HepG2 (cell line): ENCODE measurements around the gene CTAG1A. TPM values are rescaled to one million over a fixed set of nuclear protein-coding genes. Genes with fewer than 3 reads are reported as not detected.

Experiments used
- ATAC-seq: fragments of 200-7000 bp; cut with Tn5 transposase; 3 replicates; pipeline ENCODE4 v1.9.1; 2020; ENCODE audit warnings: mild to moderate bottlenecking, moderate library complexity
- BruUV-seq: library from RNA; stranded (reverse); fragments of 400-500 nt; replicated peaks from 2 replicates; lab custom pipeline; 2021; lab: Mats Ljungman, UMichigan
- CTCF ChIA-PET: fragments of 300-600 bp; formaldehyde crosslinking; extraction: SDS; loops from one replicate; lab custom pipeline; 2021; ENCODE audit warnings: low total read pairs, inconsistent platforms, low intra/inter-chr PET ratio; lab: Yijun Ruan, JAX
- POLR2A ChIA-PET: fragments of 350-600 bp; sonication (Branson Sonifier 250); formaldehyde crosslinking; loops from one replicate; lab custom pipeline; 2020; ENCODE audit warnings: antibody characterized with exemption, inconsistent platforms; lab: Yijun Ruan, JAX
- DNase-seq: peaks from one replicate; pipeline ENCODE4 v3.0.0-alpha.2; 2015; ENCODE audit warnings: low spot score
- FAIRE-seq: peaks from 3 replicates; lab custom pipeline; 2011; peaks lifted over from hg19 to GRCh38; lab: Jason Lieb, UNC
- H2AFZ ChIP-seq: one replicate; pipeline ENCODE4 v1.6.1; 2011; ENCODE audit warnings: low read length, inconsistent platforms
- H3K27ac ChIP-seq: fragments of 300-600 bp; 3 replicates; pipeline ENCODE4 v1.8.0; 2011; ENCODE audit warnings: mixed run types, mild to moderate bottlenecking, mixed read lengths, low read length, inconsistent platforms; ENCODE audit not compliant: insufficient read depth; ENCODE audit errors: extremely low read length
- H3K27me3 ChIP-seq, 2 experiments: fragments of 200-600 bp in 1 of 2; 2 replicates in 1 of 2; 3 replicates in 1 of 2; pipeline versions ENCODE4 v1.6.0 to v1.8.0; 2011; ENCODE audit warnings: low read length in 2 of 2, mild to moderate bottlenecking in 2 of 2, moderate library complexity in 2 of 2, inconsistent platforms in 1 of 2; ENCODE audit not compliant: insufficient read depth in 2 of 2, control insufficient read depth in 1 of 2
- H3K36me3 ChIP-seq, 2 experiments: fragments of 200-600 bp in 1 of 2; replicated peaks in 1 of 2; 2 replicates in 1 of 2; 3 replicates in 1 of 2; pipeline versions ENCODE4 v1.5.1 to v1.8.0; 2011; ENCODE audit warnings: low read length in 2 of 2, inconsistent platforms in 1 of 2; ENCODE audit not compliant: insufficient read depth in 2 of 2, control insufficient read depth in 1 of 2
- H3K4me1 ChIP-seq: 2 replicates; pipeline ENCODE4 v1.5.1; 2012; ENCODE audit warnings: low read length, inconsistent platforms; ENCODE audit not compliant: insufficient read depth
- H3K4me2 ChIP-seq: 2 replicates; pipeline ENCODE4 v1.6.0; 2011; ENCODE audit warnings: low read depth, low read length, inconsistent platforms
- H3K4me3 ChIP-seq, 3 experiments: fragments of 200-600 bp in 1 of 3; sonication (generic), shearing (Covaris generic) in 1 of 3; replicated peaks in 1 of 3; 2 replicates each; pipeline ENCODE4 v1.5.1; 2011 to 2016; ENCODE audit warnings: low read length in 3 of 3, inconsistent platforms in 2 of 3, low read depth in 2 of 3, mild to moderate bottlenecking in 2 of 3, control low read depth in 1 of 3, mixed read lengths in 1 of 3; ENCODE audit not compliant: insufficient read depth in 1 of 3
- H3K79me2 ChIP-seq: one replicate; pipeline ENCODE4 v1.6.1; 2011; ENCODE audit warnings: low read length, inconsistent platforms; ENCODE audit not compliant: insufficient read depth
- H3K9ac ChIP-seq: 2 replicates; pipeline ENCODE4 v1.6.0; 2011; ENCODE audit warnings: mild to moderate bottlenecking, low read depth, low read length, inconsistent platforms; ENCODE audit not compliant: insufficient read depth
- H3K9me3 ChIP-seq: 2 replicates; pipeline ENCODE4 v1.5.1; 2012; ENCODE audit warnings: mild to moderate bottlenecking, low read length
- H4K20me1 ChIP-seq: 2 replicates; pipeline ENCODE4 v1.6.0; 2011; ENCODE audit warnings: inconsistent platforms, mild to moderate bottlenecking, low read length, moderate library complexity; ENCODE audit not compliant: insufficient read depth
- AHR ChIP-seq: IDR thresholded peaks from 2 replicates; pipeline ENCODE4 v1.6.1; 2018; ENCODE audit warnings: missing genetic modification reagents, missing compliant biosample characterization
- ATF7-NPFF ChIP-seq: sonication (generic); formaldehyde crosslinking; IDR thresholded peaks from 2 replicates; pipeline ENCODE4 v1.8.1; 2023; ENCODE audit warnings: mild to moderate bottlenecking, low read depth, missing genetic modification reagents, moderate library complexity
- FIP1L1 ChIP-seq: fragments of 200-400 bp; formaldehyde crosslinking; IDR thresholded peaks from 2 replicates; pipeline ENCODE4 v1.6.1; 2018; ENCODE audit warnings: low read depth, mild to moderate bottlenecking, low read length, moderate library complexity, borderline replicate concordance; ENCODE audit not compliant: insufficient read depth
- XRCC5 ChIP-seq: fragments of 200-400 bp; formaldehyde crosslinking; optimal IDR thresholded peaks from 2 replicates; pipeline ENCODE3; 2017; ENCODE audit warnings: mild to moderate bottlenecking, low read length
- ZNF451 ChIP-seq: sonication (generic); formaldehyde crosslinking; IDR thresholded peaks from 2 replicates; pipeline ENCODE4 v1.5.0; 2020; ENCODE audit warnings: mild to moderate bottlenecking, missing genetic modification reagents
- ZNF530 ChIP-seq: sonication (generic); formaldehyde crosslinking; IDR thresholded peaks from 2 replicates; pipeline ENCODE4 v1.5.0; 2020; ENCODE audit warnings: low read depth, mild to moderate bottlenecking, missing genetic modification reagents
- WGBS: methylation state at CpG from one replicate; pipeline ENCODE4 v1.1.6; 2017; ENCODE audit warnings: low lambda C conversion rate; 5-methylcytosine and 5-hydroxymethylcytosine counted together
- in situ Hi-C: cut with HindIII; loops from 2 replicates; pipeline ENCODE4 v1.10.0; 2017; ENCODE audit warnings: low pct_unique_long_range_greater_than_20kb; ENCODE audit not compliant: extremely low pct_ligation_motif_present
- intact Hi-C: fragments of 100-400 bp; cut with micrococcal nuclease; formaldehyde crosslinking; loops from one replicate; pipeline ENCODE4 v1.10.0; 2022; ENCODE audit not compliant: unreplicated experiment
- polyA plus RNA-seq, 8 experiments: library from polyadenylated mRNA; depleted of rRNA in 3 of 8; stranded (reverse) in 7 of 8; unstranded in 1 of 8; fragments of >200 nt; fragmentation: Illumina TruSeq in 4 of 8; extraction: Trizol in 4 of 8; gene quantifications; 2 replicates each; pipeline versions ENCODE4 v1.2.1 to v1.2.3, GENCODE V29; 2011 to 2016; ENCODE audit warnings: low read depth in 4 of 8, missing spikeins in 1 of 8, mixed read lengths in 1 of 8; ENCODE audit not compliant: insufficient read depth in 1 of 8
- total RNA-seq, 5 experiments: library from RNA; depleted of rRNA; stranded (reverse); fragments of >200 nt; fragmentation: Illumina TruSeq; extraction: Trizol; gene quantifications; 2 replicates each; pipeline ENCODE4 v1.2.3, GENCODE V29; 2016; ENCODE audit warnings: low read depth in 1 of 5

The CTAG1A gene
- total and polyA plus RNA-seq, 2 of the 13 experiments (the other 11 are each of a cell fraction or from before 2014, with no cell fraction given): not detected

GRCh38 chrX:154602766-154603437, 18.0 kb downstream of the CTAG1A start:
- WGBS: 29% methylated on average over 13 of the region's 18 CpGs
- TF ChIP-seq XRCC5 (no peak), FIP1L1 (no peak), ZNF530 (CRISPR knock-in tag) (no peak), AHR (CRISPR knock-in tag) (no peak), ZNF451 (no peak), ATF7-NPFF (CRISPR knock-in tag) (no peak)
- TF ChIP-seq, all 625 proteins: peak for 0
- Histone ChIP-seq H3K4me3 (no peak overlapping the region), H4K20me1 (no peaks in the 10 kb centered on the region), H2AFZ (no peak overlapping the region), H3K4me2 (no peak overlapping the region), H3K36me3 (no peaks in the 10 kb centered on the region), H3K4me1 (no peaks in the 10 kb centered on the region), H3K79me2 (no peaks in the 10 kb centered on the region), H3K9me3 (no peaks in the 10 kb centered on the region), H3K9ac (no peak overlapping the region), H3K27ac (no peak overlapping the region), H3K27me3 (peaks cover 0 to 3% of the 10 kb centered on the region in 2 experiments; a peak in 1 of 5 replicates)
- intact Hi-C loops: no loop called here
- POLR2A ChIA-PET: no interaction called here
- no peak for ATAC-seq
- no peak for FAIRE-seq
- BruUV-seq: no TSS peak
- DNase-seq: no peak
- in situ Hi-C loops: no loop called here
- CTCF ChIA-PET: no interaction called here
